C4-2B (cell line): Measurements from ENCODE around the gene ZC2HC1C.
"Not testable (repeated sequence)": the region's sequence is repeated elsewhere in the genome, so short reads cannot be mapped to it uniquely, and the experiment has no call there.

Experiments used
- ZFX ChIP-seq: fragments of 450-650 bp; IDR thresholded peaks from 2 replicates; pipeline ENCODE4 v1.6.1; 2017
- TF ChIP-seq, protein P1 (sequence below): fragments of 450-650 bp; conservative IDR thresholded peaks from 2 replicates; pipeline ENCODE4 v1.5.1; 2017; ENCODE audit warnings: mild to moderate bottlenecking

DNA sequence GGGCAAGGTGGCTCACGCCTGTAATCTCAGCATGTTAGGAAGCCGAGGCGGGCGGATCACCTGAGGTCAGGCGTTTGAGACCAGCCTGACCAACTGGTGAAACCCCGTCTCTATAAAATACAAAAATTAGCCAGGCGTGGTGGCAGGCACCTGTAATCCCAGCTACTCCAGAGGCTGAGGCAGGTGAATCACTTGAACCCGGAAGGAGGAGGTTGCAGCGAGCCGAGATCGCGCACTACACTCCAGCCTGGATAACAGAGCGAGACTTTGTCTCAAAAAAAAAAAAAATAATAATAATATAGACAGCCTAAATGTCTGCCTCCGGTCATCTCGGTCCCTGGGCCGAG lies 58.0 kb downstream of the ZC2HC1C start:
- TF ChIP-seq, protein P1, sequence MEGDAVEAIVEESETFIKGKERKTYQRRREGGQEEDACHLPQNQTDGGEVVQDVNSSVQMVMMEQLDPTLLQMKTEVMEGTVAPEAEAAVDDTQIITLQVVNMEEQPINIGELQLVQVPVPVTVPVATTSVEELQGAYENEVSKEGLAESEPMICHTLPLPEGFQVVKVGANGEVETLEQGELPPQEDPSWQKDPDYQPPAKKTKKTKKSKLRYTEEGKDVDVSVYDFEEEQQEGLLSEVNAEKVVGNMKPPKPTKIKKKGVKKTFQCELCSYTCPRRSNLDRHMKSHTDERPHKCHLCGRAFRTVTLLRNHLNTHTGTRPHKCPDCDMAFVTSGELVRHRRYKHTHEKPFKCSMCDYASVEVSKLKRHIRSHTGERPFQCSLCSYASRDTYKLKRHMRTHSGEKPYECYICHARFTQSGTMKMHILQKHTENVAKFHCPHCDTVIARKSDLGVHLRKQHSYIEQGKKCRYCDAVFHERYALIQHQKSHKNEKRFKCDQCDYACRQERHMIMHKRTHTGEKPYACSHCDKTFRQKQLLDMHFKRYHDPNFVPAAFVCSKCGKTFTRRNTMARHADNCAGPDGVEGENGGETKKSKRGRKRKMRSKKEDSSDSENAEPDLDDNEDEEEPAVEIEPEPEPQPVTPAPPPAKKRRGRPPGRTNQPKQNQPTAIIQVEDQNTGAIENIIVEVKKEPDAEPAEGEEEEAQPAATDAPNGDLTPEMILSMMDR = not testable (repeated sequence)
- not testable (repeated sequence) for TF ChIP-seq ZFX
